Mesenchymal stem cell (in vitro differentiated cells and primary cell): ENCODE results near the gene NECAP2.

Source experiments
- DNase-seq: peaks from one replicate; pipeline ENCODE4 v3.0.0-alpha.2; 2013
- H2AFZ ChIP-seq: one replicate; pipeline ENCODE4 v1.6.1; 2013; ENCODE audit warnings: low read depth, mild to moderate bottlenecking, control low read depth, inconsistent platforms, low read length, moderate library complexity
- H2AK5ac ChIP-seq: 2 replicates; pipeline ENCODE4 v1.6.1; 2013; ENCODE audit warnings: low read length, moderate library complexity, mild to moderate bottlenecking, inconsistent platforms; ENCODE audit not compliant: severe bottlenecking
- H2BK120ac ChIP-seq: one replicate; pipeline ENCODE4 v1.6.1; 2013; ENCODE audit warnings: low read depth, mild to moderate bottlenecking, inconsistent platforms, low read length, moderate library complexity
- H2BK12ac ChIP-seq, 2 experiments: one replicate each; pipeline ENCODE4 v1.6.1; 2013; ENCODE audit warnings: inconsistent platforms in 2 of 2, low read length in 2 of 2, mild to moderate bottlenecking in 2 of 2, moderate library complexity in 2 of 2, control low read depth in 1 of 2
- H2BK15ac ChIP-seq: one replicate; pipeline ENCODE4 v1.6.1; 2013; ENCODE audit warnings: mild to moderate bottlenecking, low read depth, inconsistent platforms; ENCODE audit not compliant: poor library complexity, severe bottlenecking
- H2BK5ac ChIP-seq: 2 replicates; pipeline ENCODE4 v1.6.1; 2013; ENCODE audit warnings: low read depth, mild to moderate bottlenecking, low read length, control low read depth, inconsistent platforms; ENCODE audit not compliant: poor library complexity, severe bottlenecking
- H3K14ac ChIP-seq, 2 experiments: one replicate each; pipeline ENCODE4 v1.6.1; 2013; ENCODE audit warnings: inconsistent platforms in 2 of 2, low read length in 2 of 2, control low read depth in 1 of 2, mild to moderate bottlenecking in 1 of 2, moderate library complexity in 1 of 2
- H3K18ac ChIP-seq, 2 experiments: one replicate each; pipeline ENCODE4 v1.6.1; 2013; ENCODE audit warnings: inconsistent platforms in 2 of 2, low read length in 2 of 2, control low read depth in 1 of 2, low read depth in 1 of 2, mild to moderate bottlenecking in 1 of 2
- H3K23ac ChIP-seq, 2 experiments: one replicate each; pipeline ENCODE4 v1.6.1; 2013; ENCODE audit warnings: inconsistent platforms in 2 of 2, low read length in 2 of 2, mild to moderate bottlenecking in 2 of 2, moderate library complexity in 2 of 2, control low read depth in 1 of 2
- H3K27ac ChIP-seq: 2 replicates; pipeline ENCODE4 v1.5.1; 2013; ENCODE audit warnings: mild to moderate bottlenecking, moderate library complexity, low read length, control low read depth, inconsistent platforms; ENCODE audit not compliant: poor library complexity, severe bottlenecking
- H3K27me3 ChIP-seq, 2 experiments: 2 replicates each; pipeline versions ENCODE4 v1.6.1 to v1.7.0; 2013; ENCODE audit warnings: low read length in 2 of 2, mild to moderate bottlenecking in 2 of 2, moderate library complexity in 2 of 2, control low read depth in 1 of 2, inconsistent platforms in 1 of 2; ENCODE audit not compliant: control insufficient read depth in 1 of 2, insufficient read depth in 1 of 2
- H3K36me3 ChIP-seq, 2 experiments: 2 replicates each; pipeline versions ENCODE4 v1.6.1 to v1.7.0; 2013; ENCODE audit warnings: low read length in 2 of 2, control low read depth in 1 of 2, inconsistent platforms in 1 of 2, low read depth in 1 of 2, mild to moderate bottlenecking in 1 of 2; ENCODE audit not compliant: insufficient read depth in 2 of 2, control insufficient read depth in 1 of 2
- H3K4ac ChIP-seq, 2 experiments: one replicate each; pipeline ENCODE4 v1.6.1; 2013; ENCODE audit warnings: inconsistent platforms in 2 of 2, low read length in 2 of 2, mild to moderate bottlenecking in 2 of 2, moderate library complexity in 2 of 2, control low read depth in 1 of 2, low read depth in 1 of 2
- H3K4me1 ChIP-seq: 2 replicates; pipeline ENCODE4 v1.6.1; 2013; ENCODE audit warnings: low read depth, low read length, control low read depth; ENCODE audit not compliant: control insufficient read depth, insufficient read depth
- H3K4me2 ChIP-seq: 2 replicates; pipeline ENCODE4 v1.6.1; 2013; ENCODE audit warnings: low read length, mild to moderate bottlenecking, inconsistent platforms; ENCODE audit not compliant: poor library complexity, severe bottlenecking
- H3K4me3 ChIP-seq, 2 experiments: 2 replicates each; pipeline versions ENCODE4 v1.5.1 to v1.7.0; 2013; ENCODE audit warnings: low read length in 2 of 2, mild to moderate bottlenecking in 2 of 2, control low read depth in 1 of 2, low read depth in 1 of 2; ENCODE audit not compliant: insufficient read depth in 1 of 2
- H3K79me1 ChIP-seq: replicated peaks from 2 replicates; pipeline ENCODE4 v1.6.1; 2013; ENCODE audit warnings: mild to moderate bottlenecking, control low read depth, low read length, inconsistent platforms; ENCODE audit not compliant: poor library complexity, severe bottlenecking
- H3K9ac ChIP-seq: 2 replicates; pipeline ENCODE4 v1.7.0; 2013; ENCODE audit warnings: mild to moderate bottlenecking, low read length, moderate library complexity
- H3K9me3 ChIP-seq: 2 replicates; pipeline ENCODE4 v1.7.0; 2013; ENCODE audit warnings: mild to moderate bottlenecking, low read length; ENCODE audit not compliant: control insufficient read depth
- H4K8ac ChIP-seq: one replicate; pipeline ENCODE4 v1.6.1; 2013; ENCODE audit warnings: inconsistent platforms, mild to moderate bottlenecking, low read length, moderate library complexity
- H4K91ac ChIP-seq: one replicate; pipeline ENCODE4 v1.6.1; 2013; ENCODE audit warnings: mild to moderate bottlenecking, low read length, inconsistent platforms
- WGBS: methylation state at CpG from one replicate; pipeline ENCODE4 v1.1.7; 2013; ENCODE audit warnings: mixed read lengths; 5-methylcytosine and 5-hydroxymethylcytosine counted together

The NECAP2 gene

GRCh38 chr1:16430606-16431005 is 9.9 kb upstream of the NECAP2 start:
- Histone ChIP-seq H3K4me2 (no peak overlapping the region), H2BK120ac (no peak overlapping the region), H3K14ac (no peak overlapping the region), H2BK12ac (no peak overlapping the region), H3K4ac (no peak overlapping the region), H3K9me3 (no peaks in the 10 kb centered on the region), H3K79me1 (no peaks in the 10 kb centered on the region), H3K27me3 (peaks cover 7 to 20% of the 10 kb centered on the region in 2 experiments), H3K18ac (no peak overlapping the region), H2BK5ac (no peak overlapping the region), H4K91ac (no peak overlapping the region), H2AFZ (no peak overlapping the region), H3K27ac (no peak overlapping the region), H3K9ac (no peak overlapping the region), H2AK5ac (no peak overlapping the region), H3K4me1 (no peaks in the 10 kb centered on the region), H3K4me3 (no peak overlapping the region), H4K8ac (no peak overlapping the region), H3K23ac (no peak overlapping the region), H3K36me3 (no peaks in the 10 kb centered on the region), H2BK15ac (no peak overlapping the region)
- WGBS: 95% methylated on average over 3 of the region's 3 CpGs
- DNase-seq: no peak

GRCh38 chr1:16433030-16433429 is 7.5 kb upstream of the NECAP2 start:
- H2BK15ac ChIP-seq: no peak overlapping the region
- H2AK5ac ChIP-seq: no peak overlapping the region
- no peak overlapping the region for H3K27ac ChIP-seq
- no peak for DNase-seq
- H3K18ac ChIP-seq: no peak overlapping the region
- H3K4me3 ChIP-seq: no peak overlapping the region
- WGBS: 75% methylated on average over 9 of the region's 9 CpGs
- no peak overlapping the region for H2BK5ac ChIP-seq
- H3K4me1 ChIP-seq: no peaks in the 10 kb centered on the region
- H3K14ac ChIP-seq: no peak overlapping the region
- H3K36me3 ChIP-seq: no peaks in the 10 kb centered on the region
- H3K27me3 ChIP-seq: peaks cover 7 to 20% of the 10 kb centered on the region in 2 experiments
- H4K8ac ChIP-seq: peak overlapping the region; percentile 36
- H2BK120ac ChIP-seq: no peak overlapping the region
- H4K91ac ChIP-seq: peak overlapping the region; percentile 55
- H3K79me1 ChIP-seq: no peaks in the 10 kb centered on the region
- H3K9ac ChIP-seq: no peak overlapping the region
- no peaks in the 10 kb centered on the region for H3K9me3 ChIP-seq
- H3K4ac ChIP-seq: no peak overlapping the region
- H2BK12ac ChIP-seq: no peak overlapping the region
- H3K4me2 ChIP-seq: no peak overlapping the region
- no peak overlapping the region for H3K23ac ChIP-seq
- no peak overlapping the region for H2AFZ ChIP-seq

- H3K79me1 ChIP-seq: no peaks in the 10 kb centered on the region
- H3K36me3 ChIP-seq: no peaks in the 10 kb centered on the region
- H3K14ac ChIP-seq: no peak overlapping the region
- H2AFZ ChIP-seq: no peak overlapping the region
- no peak overlapping the region for H3K23ac ChIP-seq
- H4K91ac ChIP-seq: no peak overlapping the region
- H3K9ac ChIP-seq: no peak overlapping the region
- H3K27me3 ChIP-seq: peaks cover 7 to 20% of the 10 kb centered on the region in 2 experiments
- H3K27ac ChIP-seq: no peak overlapping the region
- no peak overlapping the region for H2BK5ac ChIP-seq
- H3K9me3 ChIP-seq: no peaks in the 10 kb centered on the region
- WGBS: 91% methylated on average over 3 of the region's 4 CpGs
- H3K4me2 ChIP-seq: no peak overlapping the region
- H3K4ac ChIP-seq: no peak overlapping the region
- no peak overlapping the region for H2BK12ac ChIP-seq
- no peaks in the 10 kb centered on the region for H3K4me1 ChIP-seq
- no peak overlapping the region for H3K18ac ChIP-seq
- DNase-seq: no peak
- H2BK15ac ChIP-seq: no peak overlapping the region
- no peak overlapping the region for H2AK5ac ChIP-seq
- no peak overlapping the region for H2BK120ac ChIP-seq
- no peak overlapping the region for H4K8ac ChIP-seq
- no peak overlapping the region for H3K4me3 ChIP-seq
Observed at GRCh38 chr1:16434007-16434406, 6.5 kb upstream of the NECAP2 start.

GRCh38 chr1:16434501-16434900 is 6.0 kb upstream of the NECAP2 start:
- H3K18ac ChIP-seq: no peak overlapping the region
- no peak overlapping the region for H2AFZ ChIP-seq
- no peak overlapping the region for H2AK5ac ChIP-seq
- no CpG with 5 or more reads among the region's 2 CpGs for WGBS
- H3K4me2 ChIP-seq: no peak overlapping the region
- no peak overlapping the region for H3K4ac ChIP-seq
- no peak overlapping the region for H3K14ac ChIP-seq
- H3K79me1 ChIP-seq: no peaks in the 10 kb centered on the region
- H2BK5ac ChIP-seq: no peak overlapping the region
- H3K9me3 ChIP-seq: no peaks in the 10 kb centered on the region
- no peaks in the 10 kb centered on the region for H3K4me1 ChIP-seq
- H2BK15ac ChIP-seq: no peak overlapping the region
- peaks cover 7 to 20% of the 10 kb centered on the region in 2 experiments for H3K27me3 ChIP-seq
- no peak overlapping the region for H3K9ac ChIP-seq
- no peak overlapping the region for H3K23ac ChIP-seq
- no peak overlapping the region for H4K91ac ChIP-seq
- no peak overlapping the region for H3K4me3 ChIP-seq
- no peak for DNase-seq
- H4K8ac ChIP-seq: no peak overlapping the region
- H2BK12ac ChIP-seq: no peak overlapping the region
- H2BK120ac ChIP-seq: no peak overlapping the region
- no peak overlapping the region for H3K27ac ChIP-seq
- H3K36me3 ChIP-seq: no peaks in the 10 kb centered on the region
